CD4-positive, alpha-beta T cell (primary cell): ENCODE results near the gene FASLG. TPM values are rescaled to one million over a fixed set of nuclear protein-coding genes. Genes with fewer than 3 reads are reported as not detected.
"Not testable (repeated sequence)": the region's sequence is repeated elsewhere in the genome, so short reads cannot be mapped to it uniquely, and the experiment has no call there.

Experiments used
- ATAC-seq: fragments of 200-7000 bp; cut with Tn5 transposase; one replicate; pipeline ENCODE4 v1.10.0; 2022; ENCODE audit warnings: mild to moderate bottlenecking; ENCODE audit not compliant: poor library complexity
- CTCF ChIA-PET: fragments of 350-600 bp; sonication (Branson Sonifier 250); formaldehyde crosslinking; loops from one replicate; lab custom pipeline; 2021; ENCODE audit warnings: antibody characterized with exemption, inconsistent platforms; lab: Charles Lee
- POLR2A ChIA-PET: fragments of 350-600 bp; sonication (Branson Sonifier 250); formaldehyde crosslinking; loops from one replicate; lab custom pipeline; 2021; ENCODE audit warnings: antibody characterized with exemption, inconsistent platforms; lab: Charles Lee
- DNase-seq, 14 experiments: peaks; one replicate each; pipeline ENCODE4 v3.0.0-alpha.2; 2013 to 2020; ENCODE audit warnings: mixed read lengths in 2 of 14
- H3K27ac ChIP-seq, 2 donors: one replicate each; pipeline versions ENCODE4 v1.5.1 to v1.7.0; 2013; ENCODE audit warnings: low read length in 2 of 2, low read depth in 1 of 2, mild to moderate bottlenecking in 1 of 2
- H3K27me3 ChIP-seq, 2 experiments: 1 replicate in 1 of 2; 2 replicates in 1 of 2; pipeline versions ENCODE4 v1.6.1 to v1.7.0; 2013; ENCODE audit warnings: low read length in 2 of 2, control low read depth in 1 of 2, mild to moderate bottlenecking in 1 of 2, moderate library complexity in 1 of 2; ENCODE audit not compliant: insufficient read depth in 2 of 2, control insufficient read depth in 1 of 2
- H3K36me3 ChIP-seq: one replicate; pipeline ENCODE4 v1.6.1; 2013; ENCODE audit warnings: low read length, control low read depth; ENCODE audit not compliant: insufficient read depth
- H3K4me1 ChIP-seq: one replicate; pipeline ENCODE4 v1.6.1; 2013; ENCODE audit warnings: low read length, control low read depth; ENCODE audit not compliant: insufficient read depth
- H3K4me3 ChIP-seq: one replicate; pipeline ENCODE4 v1.5.1; 2013; ENCODE audit warnings: mild to moderate bottlenecking, low read length, moderate library complexity
- H3K9me3 ChIP-seq, 2 experiments: 1 replicate in 1 of 2; 2 replicates in 1 of 2; pipeline versions ENCODE4 v1.6.1 to v1.7.0; 2013; ENCODE audit warnings: low read length in 2 of 2, mild to moderate bottlenecking in 2 of 2, control low read depth in 1 of 2, moderate library complexity in 1 of 2; ENCODE audit not compliant: control insufficient read depth in 1 of 2, insufficient read depth in 1 of 2
- H3K27ac Mint-ChIP-seq: one replicate; pipeline ENCODE4 v1.8.0; 2020; ENCODE audit warnings: mixed read lengths
- H3K27me3 Mint-ChIP-seq: one replicate; pipeline ENCODE4 v1.8.0; 2021; ENCODE audit warnings: mixed read lengths
- H3K36me3 Mint-ChIP-seq: one replicate; pipeline ENCODE4 v1.8.0; 2021; ENCODE audit warnings: low read depth, mixed read lengths
- H3K4me1 Mint-ChIP-seq: one replicate; pipeline ENCODE4 v1.8.0; 2021; ENCODE audit warnings: low read depth, mixed read lengths
- H3K4me3 Mint-ChIP-seq: one replicate; pipeline ENCODE4 v1.8.0; 2020; ENCODE audit warnings: mild to moderate bottlenecking, mixed read lengths
- H3K9me3 Mint-ChIP-seq: one replicate; pipeline ENCODE4 v1.8.0; 2020; ENCODE audit warnings: mixed read lengths
- intact Hi-C, 2 experiments: fragments of 100-400 bp; cut with DNase I in 1 of 2; cut with micrococcal nuclease in 1 of 2; formaldehyde crosslinking; loops; one replicate each; pipeline versions ENCODE4 v1.15.1 to v1.9.0; 2023 to 2025; cut with DNase I, micrococcal nuclease
- total RNA-seq, 174 experiments: library from RNA in 2 of 174; stranded (reverse) in 2 of 174; gene quantifications; one replicate each; pipeline ENCODE4 v1.2.3 and lab custom pipeline; 2021 to 2026
- TF ChIP-seq, protein P1 (sequence below): fragments of 200-600 bp; IDR thresholded peaks from one replicate; pipeline ENCODE4 v1.8.0; 2022; ENCODE audit warnings: antibody characterized with exemption, mild to moderate bottlenecking

FASLG gene
- total RNA-seq, 2 experiments from 2014 or later: 0.11 to 0.80 TPM

DNA sequence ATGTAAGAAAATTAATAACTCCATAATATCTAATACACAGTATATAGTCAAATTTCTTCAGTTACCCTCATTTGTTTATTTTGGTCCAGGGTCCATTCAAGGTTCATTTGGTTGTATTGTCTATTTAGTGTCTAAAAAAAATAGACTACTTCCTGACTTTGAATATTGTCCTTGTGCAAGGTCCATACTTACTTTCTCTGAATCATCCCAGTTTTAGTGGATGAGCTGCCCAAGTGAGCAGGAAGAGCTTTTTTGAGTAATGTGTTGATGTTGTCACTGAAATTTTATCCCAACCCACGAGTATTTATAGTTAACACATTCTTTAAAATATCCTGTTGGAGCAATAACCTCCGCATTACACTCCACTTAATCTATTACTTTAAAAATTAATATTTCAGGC is 45.6 kb upstream of the FASLG start:
- H3K4me3 ChIP-seq: no peak overlapping the region
- peaks cover 6% of the 10 kb centered on the region for H3K9me3 Mint-ChIP-seq
- H3K36me3 Mint-ChIP-seq: peaks cover 54% of the 10 kb centered on the region
- no peak overlapping the region for H3K27ac ChIP-seq
- ChIA-PET CTCF (no interaction called here), POLR2A (no interaction called here)
- H3K4me1 Mint-ChIP-seq: peaks cover 6% of the 10 kb centered on the region
- peaks cover 0 to 12% of the 10 kb centered on the region in 2 experiments for H3K9me3 ChIP-seq
- intact Hi-C loops: no loop called here
- no peaks in the 10 kb centered on the region for H3K27me3 ChIP-seq
- TF ChIP-seq, protein P1, sequence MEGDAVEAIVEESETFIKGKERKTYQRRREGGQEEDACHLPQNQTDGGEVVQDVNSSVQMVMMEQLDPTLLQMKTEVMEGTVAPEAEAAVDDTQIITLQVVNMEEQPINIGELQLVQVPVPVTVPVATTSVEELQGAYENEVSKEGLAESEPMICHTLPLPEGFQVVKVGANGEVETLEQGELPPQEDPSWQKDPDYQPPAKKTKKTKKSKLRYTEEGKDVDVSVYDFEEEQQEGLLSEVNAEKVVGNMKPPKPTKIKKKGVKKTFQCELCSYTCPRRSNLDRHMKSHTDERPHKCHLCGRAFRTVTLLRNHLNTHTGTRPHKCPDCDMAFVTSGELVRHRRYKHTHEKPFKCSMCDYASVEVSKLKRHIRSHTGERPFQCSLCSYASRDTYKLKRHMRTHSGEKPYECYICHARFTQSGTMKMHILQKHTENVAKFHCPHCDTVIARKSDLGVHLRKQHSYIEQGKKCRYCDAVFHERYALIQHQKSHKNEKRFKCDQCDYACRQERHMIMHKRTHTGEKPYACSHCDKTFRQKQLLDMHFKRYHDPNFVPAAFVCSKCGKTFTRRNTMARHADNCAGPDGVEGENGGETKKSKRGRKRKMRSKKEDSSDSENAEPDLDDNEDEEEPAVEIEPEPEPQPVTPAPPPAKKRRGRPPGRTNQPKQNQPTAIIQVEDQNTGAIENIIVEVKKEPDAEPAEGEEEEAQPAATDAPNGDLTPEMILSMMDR: no peak
- ATAC-seq (no peak), DNase-seq (no peak)
- no peak overlapping the region for H3K4me3 Mint-ChIP-seq
- peaks cover 18% of the 10 kb centered on the region for H3K36me3 ChIP-seq
- no peaks in the 10 kb centered on the region for H3K27me3 Mint-ChIP-seq
- no peak overlapping the region for H3K27ac Mint-ChIP-seq
- no peaks in the 10 kb centered on the region for H3K4me1 ChIP-seq

DNA sequence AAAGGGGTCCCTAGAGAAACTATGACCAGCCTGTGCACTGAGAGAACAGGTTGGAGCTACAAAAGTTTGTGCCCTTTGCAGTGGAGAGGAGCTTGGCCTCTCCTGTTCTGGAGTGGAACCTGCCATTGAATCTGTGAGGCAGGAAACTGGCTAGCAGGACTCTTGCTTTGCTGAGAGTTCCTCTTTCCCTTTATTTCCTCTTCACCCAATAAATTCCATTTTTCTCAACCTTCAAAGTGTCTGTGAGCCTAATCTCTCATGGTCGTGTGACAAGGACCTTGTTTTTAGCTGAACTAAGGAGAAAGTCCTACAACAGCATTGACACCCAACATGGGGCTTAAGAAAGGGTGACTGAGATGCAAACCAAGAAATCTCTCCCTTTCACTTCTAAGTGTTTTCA is 42.7 kb upstream of the FASLG start:
- TF ChIP-seq, protein P1: no peak
- ChIA-PET CTCF (no interaction called here), POLR2A (no interaction called here)
- H3K9me3 Mint-ChIP-seq: peaks cover 14% of the 10 kb centered on the region
- H3K27me3 Mint-ChIP-seq: no peaks in the 10 kb centered on the region
- no peak overlapping the region for H3K4me3 Mint-ChIP-seq
- no peak overlapping the region for H3K4me3 ChIP-seq
- no peaks in the 10 kb centered on the region for H3K36me3 ChIP-seq
- peaks cover 4 to 22% of the 10 kb centered on the region in 2 experiments for H3K9me3 ChIP-seq
- ATAC-seq (no peak), DNase-seq (no peak)
- peaks cover 29% of the 10 kb centered on the region for H3K36me3 Mint-ChIP-seq
- intact Hi-C loops: no loop called here
- H3K4me1 Mint-ChIP-seq: no peaks in the 10 kb centered on the region
- H3K4me1 ChIP-seq: no peaks in the 10 kb centered on the region
- H3K27me3 ChIP-seq: no peaks in the 10 kb centered on the region
- H3K27ac Mint-ChIP-seq: no peak overlapping the region
- H3K27ac ChIP-seq: no peak overlapping the region

DNA sequence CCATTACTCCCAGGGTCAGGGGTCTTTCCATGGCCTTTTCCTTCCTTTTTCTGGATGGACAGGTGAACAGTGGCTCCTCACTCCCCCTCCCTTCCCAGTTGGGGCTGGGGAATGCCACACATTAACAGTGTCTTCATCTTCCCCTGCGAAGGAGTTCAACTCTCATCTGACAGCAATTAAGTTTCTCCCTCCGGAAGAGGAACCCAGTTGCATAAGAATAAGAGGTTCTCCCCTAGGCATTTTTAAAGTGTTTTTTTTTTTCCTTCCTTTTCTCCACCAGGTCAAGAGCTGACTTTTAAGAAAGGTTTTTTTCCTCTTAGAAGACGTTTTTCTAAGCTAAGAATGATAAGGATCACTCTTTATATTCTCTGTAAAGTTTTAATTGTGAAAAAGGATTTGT is 42.3 kb upstream of the FASLG start:
- Histone ChIP-seq H3K4me1 (no peaks in the 10 kb centered on the region), H3K9me3 (peaks cover 4 to 22% of the 10 kb centered on the region in 2 experiments), H3K36me3 (no peaks in the 10 kb centered on the region), H3K4me3 (no peak overlapping the region), H3K27ac (no peak overlapping the region), H3K27me3 (no peaks in the 10 kb centered on the region)
- ATAC-seq: no peak
- no peak overlapping the region for H3K27ac Mint-ChIP-seq
- H3K27me3 Mint-ChIP-seq: no peaks in the 10 kb centered on the region
- DNase-seq: no peak
- no peak overlapping the region for H3K4me3 Mint-ChIP-seq
- no peaks in the 10 kb centered on the region for H3K4me1 Mint-ChIP-seq
- ChIA-PET POLR2A (no interaction called here), CTCF (interaction anchor here (0.7 kb wide), 1 partner anchor 604 kb away, joined by 3 read pairs; no protein-coding TSS in a partner anchor)
- TF ChIP-seq, protein P1: no peak
- intact Hi-C loops: no loop called here
- H3K9me3 Mint-ChIP-seq: peaks cover 14% of the 10 kb centered on the region
- H3K36me3 Mint-ChIP-seq: peaks cover 24% of the 10 kb centered on the region

DNA sequence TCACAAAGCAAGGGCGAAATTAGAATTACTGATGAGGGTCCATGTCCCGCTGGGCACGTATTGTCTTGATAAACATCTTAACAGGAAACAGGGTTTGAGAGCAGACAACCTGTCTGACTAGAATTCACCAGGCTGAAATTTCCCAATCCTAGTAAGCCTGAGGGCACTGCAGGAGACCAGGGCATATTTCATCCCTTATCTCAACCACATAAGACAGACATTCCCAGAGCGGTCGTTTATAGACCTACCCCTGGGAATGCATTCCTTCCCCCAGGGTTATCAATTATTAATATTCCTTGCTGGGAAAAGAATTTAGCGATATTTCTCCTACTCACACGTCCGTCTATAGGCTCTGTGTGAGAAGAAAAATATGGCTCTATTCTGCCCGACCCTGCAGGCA is 38.3 kb upstream of the FASLG start:
- DNase-seq, POLR2A ChIA-PET, H3K4me1 Mint-ChIP-seq, H3K36me3 ChIP-seq, H3K27ac ChIP-seq, intact Hi-C loops, H3K4me3 ChIP-seq, ATAC-seq, H3K27me3 Mint-ChIP-seq, H3K4me3 Mint-ChIP-seq, H3K27ac Mint-ChIP-seq, H3K27me3 ChIP-seq, H3K4me1 ChIP-seq, CTCF ChIA-PET: not testable (repeated sequence)
- H3K9me3 ChIP-seq: peaks cover 4 to 21% of the 10 kb centered on the region in 2 experiments
- H3K36me3 Mint-ChIP-seq: peaks cover 21% of the 10 kb centered on the region
- H3K9me3 Mint-ChIP-seq: peaks cover 12% of the 10 kb centered on the region
